SKM-1 (cell line): ENCODE measurements around the gene LIFR.
A peak's percentile ranks its signal among the peaks of the same experiment; 100 is the strongest.

Source experiments
- DNase-seq: peaks from one replicate; lab custom pipeline; 2025; ENCODE audit not compliant: unreplicated experiment; lab: John Stamatoyannopoulos, UW

The LIFR gene

GRCh38 chr5:38467353-38468040 is 88.9 kb downstream of the LIFR start:
- DNase-seq = no peak

GRCh38 chr5:38466424-38467189 is 89.8 kb downstream of the LIFR start:
- DNase-seq = no peak

- DNase-seq = no peak
Measured at GRCh38 chr5:38465702-38466423, 90.6 kb downstream of the LIFR start.

GRCh38 chr5:38465061-38465460 is 91.4 kb downstream of the LIFR start:
- no peak for DNase-seq

- no peak for DNase-seq
Measured at GRCh38 chr5:38463634-38464521, 92.6 kb downstream of the LIFR start.

- no peak for DNase-seq
Measured at GRCh38 chr5:38462976-38463633, 93.3 kb downstream of the LIFR start.

GRCh38 chr5:38458174-38458573 is 98.3 kb downstream of the LIFR start:
- no peak for DNase-seq

- DNase-seq = no peak
Measured at GRCh38 chr5:38456657-38457399, 99.6 kb downstream of the LIFR start.

GRCh38 chr5:38455796-38456330 is 100.6 kb downstream of the LIFR start:
- no peak for DNase-seq

- no peak for DNase-seq
Measured at GRCh38 chr5:38453921-38454320, 102.5 kb downstream of the LIFR start.

- peak; percentile 6 for DNase-seq
Measured at GRCh38 chr5:38453506-38453905, 102.9 kb downstream of the LIFR start.

- DNase-seq = no peak
Measured at GRCh38 chr5:38452201-38452600, 104.2 kb downstream of the LIFR start.

GRCh38 chr5:38451074-38451725 is 105.2 kb downstream of the LIFR start:
- no peak for DNase-seq

- DNase-seq = no peak
Measured at GRCh38 chr5:38450627-38451026, 105.8 kb downstream of the LIFR start.

- no peak for DNase-seq
Measured at GRCh38 chr5:38448568-38449350, 107.7 kb downstream of the LIFR start.

GRCh38 chr5:38447786-38448185 is 108.7 kb downstream of the LIFR start:
- DNase-seq = no peak

- DNase-seq = no peak
Measured at GRCh38 chr5:38447056-38447455, 109.4 kb downstream of the LIFR start.

GRCh38 chr5:38446029-38446522 is 110.4 kb downstream of the LIFR start:
- no peak for DNase-seq
